Measurements from ENCODE around the gene FBLN2.

GRCh38 chr3:13613343-13614190 is 64.6 kb downstream of the FBLN2 start:
- TF ChIP-seq CTCF (IDR thresholded peaks at IDR 0.05) (no peak), POLR2A (IDR thresholded peaks at IDR 0.05) (no peak), EP300 (IDR thresholded peaks at IDR 0.05) (no peak)

Measured in suprapubic skin (tissue), 3 donors.